CD1c-positive myeloid dendritic cell (primary cell): ENCODE data around the gene MCRIP2.

Experiments
- DNase-seq: peaks from one replicate; pipeline ENCODE4 v3.0.0-alpha.2; 2016; ENCODE audit errors: extremely low spot score

Gene MCRIP2

DNA sequence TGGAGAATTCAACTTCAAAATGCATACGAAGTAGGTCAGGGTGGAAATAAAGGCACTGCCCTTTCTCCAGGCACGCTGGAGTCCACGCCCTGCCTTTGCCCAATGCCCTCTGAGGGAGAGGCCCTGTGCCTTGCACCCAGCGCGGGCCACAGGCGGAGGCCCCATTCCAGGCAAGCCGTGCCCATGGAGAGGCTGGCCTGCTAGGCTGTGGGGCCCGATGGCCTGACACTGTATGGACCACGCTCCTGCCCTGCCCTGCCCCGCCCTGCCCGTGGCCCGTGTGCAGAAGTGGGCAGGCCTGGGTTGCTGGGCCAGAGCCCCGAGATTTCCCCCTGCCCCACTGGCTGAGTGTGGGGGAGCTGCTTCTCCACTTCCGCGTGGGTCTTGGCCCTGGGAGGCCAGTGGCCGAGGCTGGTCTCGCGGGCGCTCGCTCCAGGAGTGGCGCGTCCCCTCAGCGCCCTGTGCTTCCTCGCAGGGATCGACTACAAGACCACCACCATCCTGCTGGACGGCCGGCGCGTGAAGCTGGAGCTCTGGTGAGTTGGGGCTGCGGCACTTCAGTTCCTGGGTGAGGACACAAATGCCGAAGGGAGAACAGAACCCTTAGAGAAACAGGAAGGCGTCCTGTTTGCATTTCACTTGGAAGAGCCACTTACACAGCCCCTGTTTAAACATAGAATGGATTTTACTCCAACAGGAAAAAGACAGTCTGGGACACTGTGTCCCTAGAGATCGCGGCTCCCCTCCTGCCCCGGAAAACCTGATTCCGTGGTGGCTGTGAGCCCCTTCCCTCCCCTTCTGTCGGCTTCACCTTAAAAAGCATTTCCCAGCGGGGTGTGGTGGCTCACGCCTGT is 24.7 kb upstream of the MCRIP2 start:
- no peak for DNase-seq

DNA sequence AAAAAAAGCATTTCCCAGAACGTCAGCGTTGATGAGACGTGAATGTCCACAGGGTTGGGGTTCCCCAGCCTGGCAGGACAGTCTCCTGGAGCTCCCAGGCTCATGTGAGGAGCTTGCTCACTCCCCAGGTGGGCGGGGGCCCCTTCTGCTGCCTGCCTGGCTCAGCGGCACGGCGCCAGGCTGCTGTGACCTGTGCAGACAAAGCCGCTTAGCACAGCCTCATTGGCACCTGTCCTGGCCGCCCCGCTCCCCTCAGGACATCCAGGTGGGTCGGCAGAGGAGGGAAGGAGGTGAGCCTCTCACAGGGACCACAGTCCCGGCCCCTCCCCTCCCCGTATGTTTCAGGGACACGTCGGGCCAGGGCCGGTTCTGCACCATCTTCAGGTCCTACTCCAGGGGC is 23.8 kb upstream of the MCRIP2 start:
- DNase-seq, result no peak

DNA sequence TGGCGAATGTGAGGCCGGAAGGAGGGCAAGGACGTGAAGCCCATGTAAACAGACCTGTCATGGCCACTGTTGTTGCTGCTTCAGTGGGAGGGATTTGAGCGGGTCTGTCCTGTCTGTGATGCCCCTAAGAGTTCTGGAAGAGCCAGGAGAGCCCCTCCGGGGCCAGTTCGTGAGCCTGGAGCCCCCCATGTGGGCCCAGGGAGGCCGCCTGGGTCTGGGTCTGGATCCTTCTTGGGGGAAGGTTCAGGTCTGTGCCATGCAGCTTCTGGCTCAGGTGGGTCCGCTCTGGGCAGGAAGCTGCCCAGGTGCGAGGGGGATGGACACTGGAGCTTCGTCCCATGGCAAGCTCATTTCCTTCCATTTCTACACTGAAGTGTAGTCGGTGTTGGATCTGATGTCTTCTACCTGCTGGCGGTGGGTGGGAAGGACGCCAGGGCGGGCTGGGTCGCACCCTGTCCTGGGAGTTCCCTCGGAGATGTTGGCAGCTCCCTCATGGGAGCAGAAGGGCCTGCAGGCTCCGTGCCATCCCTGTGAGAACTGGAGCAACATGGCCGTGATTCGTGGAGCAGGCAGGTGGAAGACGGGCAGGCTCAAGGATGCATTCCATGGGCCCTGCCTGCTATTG is 22.0 kb upstream of the MCRIP2 start:
- no peak for DNase-seq

DNA sequence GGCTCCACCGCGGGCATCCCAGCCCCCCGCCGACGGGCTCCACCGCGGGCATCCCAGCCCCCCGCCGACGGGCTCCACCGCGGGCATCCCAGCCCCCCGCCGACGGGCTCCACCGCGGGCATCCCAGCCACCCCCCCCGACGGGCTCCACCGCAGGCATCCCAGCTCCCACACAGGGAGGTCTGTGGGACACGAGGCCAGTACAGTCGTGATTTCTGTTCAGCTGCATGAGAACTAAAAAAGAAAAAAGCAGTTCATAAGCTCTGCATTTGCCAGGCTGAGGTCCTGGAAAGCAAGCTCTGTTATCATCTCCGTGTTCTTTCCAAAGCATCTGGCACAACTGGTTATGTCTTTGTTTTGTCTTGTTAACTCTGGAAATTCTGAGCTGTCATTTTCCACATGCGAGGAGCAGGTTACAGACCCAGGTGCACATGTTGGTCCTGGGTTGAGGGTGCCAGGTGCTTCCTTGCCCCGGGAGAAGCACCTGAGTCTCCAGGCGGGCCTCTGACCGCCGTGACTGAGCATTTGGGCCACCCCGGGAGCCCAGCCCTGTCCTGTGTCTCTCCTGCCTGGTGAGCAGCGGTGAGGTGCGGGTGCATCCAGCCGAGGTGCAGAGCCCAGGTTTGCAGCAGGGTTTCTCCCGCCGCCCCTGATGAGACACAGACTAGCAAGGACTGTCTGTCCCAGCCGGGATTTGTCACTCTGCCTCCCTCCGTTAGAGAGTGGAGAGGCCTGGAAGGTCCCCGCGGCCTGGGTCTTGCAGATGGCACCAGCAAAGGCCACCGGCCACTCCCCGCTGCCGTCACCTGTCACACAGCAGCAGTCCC is 20.7 kb upstream of the MCRIP2 start:
- no peak for DNase-seq

DNA sequence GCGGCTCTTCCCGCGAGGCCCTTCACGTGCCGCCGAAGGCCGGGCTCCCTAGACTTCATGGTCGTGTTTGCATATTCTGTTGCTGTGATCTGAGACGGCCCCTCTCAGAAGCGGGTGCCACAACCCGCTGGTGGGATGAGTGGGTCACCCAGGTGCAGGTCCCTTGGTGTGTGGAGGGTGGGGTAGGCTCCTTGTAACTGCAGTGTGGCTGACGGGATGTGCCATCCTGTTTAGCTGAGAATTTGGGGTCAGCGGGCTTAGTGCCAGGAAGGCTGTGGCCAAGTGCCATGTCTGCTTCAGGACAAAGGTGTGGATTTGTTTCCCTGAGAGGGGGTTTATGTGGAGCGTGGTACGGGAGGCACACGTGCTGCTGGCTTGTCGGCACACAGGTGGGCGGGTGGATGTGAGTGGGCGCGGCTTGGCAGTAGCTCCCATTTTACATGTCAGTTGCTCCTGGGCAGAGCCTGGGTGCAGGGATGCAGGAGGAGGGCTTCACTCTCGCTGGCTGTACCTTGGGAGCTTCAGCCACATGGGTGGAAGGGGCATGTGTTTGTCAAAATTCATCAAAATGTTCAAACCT is 20.0 kb upstream of the MCRIP2 start:
- no peak for DNase-seq

DNA sequence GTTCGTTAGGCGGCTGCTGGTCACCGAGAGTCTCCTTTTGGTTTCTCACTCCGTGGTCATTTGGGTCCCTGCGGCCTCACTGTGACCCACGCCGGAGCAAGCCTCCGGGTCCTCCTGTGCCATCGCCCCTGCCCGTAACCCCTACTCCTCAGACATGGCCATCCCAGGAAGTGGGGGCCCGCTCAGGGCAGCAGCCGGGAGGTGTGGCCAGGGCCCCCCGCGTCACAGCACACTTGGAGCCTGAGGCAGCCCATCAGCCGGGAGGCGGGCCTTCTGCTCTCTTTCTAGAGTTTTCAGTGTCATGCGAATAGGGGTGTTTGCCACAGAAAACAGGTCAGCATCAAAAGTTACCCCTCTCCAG is 18.7 kb upstream of the MCRIP2 start:
- no peak for DNase-seq

DNA sequence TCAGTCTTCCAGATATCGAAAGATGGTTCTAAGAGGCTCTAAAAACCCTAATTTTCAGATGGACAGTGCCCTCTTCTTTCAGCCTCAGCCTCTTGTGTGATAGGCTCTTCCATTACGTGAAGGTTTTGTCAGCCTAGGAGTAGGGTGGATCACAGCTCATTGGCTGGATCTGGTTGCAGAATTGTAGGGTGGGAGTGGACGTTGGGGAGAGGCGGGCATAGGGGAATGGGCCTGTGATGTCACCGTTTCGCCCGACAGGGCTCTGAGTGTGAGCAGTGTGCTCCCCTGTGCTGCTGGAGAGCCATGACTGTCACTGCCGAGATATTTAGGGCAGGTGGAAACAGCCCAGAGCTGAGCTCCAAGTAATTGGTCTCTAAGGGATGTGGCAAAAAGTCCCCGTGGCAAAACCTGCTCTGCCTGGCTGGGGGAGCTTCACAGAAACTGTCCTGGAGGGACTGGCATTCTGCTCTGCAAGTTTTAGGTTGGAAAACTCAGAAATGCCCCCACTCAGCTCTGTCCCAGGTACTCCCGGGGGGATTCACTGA is 17.0 kb upstream of the MCRIP2 start:
- DNase-seq, result no peak

DNA sequence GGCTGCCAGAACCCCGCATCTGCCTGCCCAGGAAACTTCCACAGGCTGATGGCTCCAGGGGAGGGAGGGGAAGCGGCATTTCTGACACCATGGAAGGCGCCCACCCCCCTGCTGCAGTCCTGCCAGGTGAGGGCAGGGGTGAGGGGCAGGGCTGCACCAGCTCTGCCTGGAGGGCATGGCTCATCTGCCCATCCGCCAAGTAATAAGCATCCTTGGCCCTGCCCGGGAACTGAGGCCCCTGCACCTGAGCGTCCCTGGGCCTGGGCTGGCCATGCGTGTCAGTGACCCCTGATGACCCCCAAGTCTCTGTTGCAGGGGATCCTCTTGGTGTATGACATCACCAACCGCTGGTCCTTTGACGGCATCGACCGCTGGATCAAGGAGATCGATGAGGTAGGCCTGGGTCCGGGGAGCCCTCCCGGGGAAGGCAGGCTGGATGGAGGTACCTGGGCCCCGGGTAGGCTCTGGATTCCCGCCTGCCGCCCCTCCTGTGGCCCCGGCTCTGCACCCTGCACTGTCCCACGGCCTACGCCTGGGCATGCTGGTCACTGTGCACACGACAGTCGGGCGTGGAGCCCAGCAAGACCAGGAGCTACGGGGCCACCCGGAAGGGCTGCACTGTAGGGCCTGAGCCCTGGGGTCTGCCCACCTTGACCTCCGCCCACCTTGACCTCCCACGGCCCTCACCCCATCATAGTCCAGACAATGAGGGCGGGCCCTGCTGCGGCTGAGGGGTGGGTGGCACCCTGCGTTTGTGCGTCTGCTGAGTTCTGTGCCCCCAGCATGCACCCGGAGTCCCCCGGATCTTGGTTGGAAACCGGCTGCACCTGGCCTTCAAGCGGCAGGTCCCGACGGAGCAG is 16.3 kb upstream of the MCRIP2 start:
- DNase-seq, result no peak

DNA sequence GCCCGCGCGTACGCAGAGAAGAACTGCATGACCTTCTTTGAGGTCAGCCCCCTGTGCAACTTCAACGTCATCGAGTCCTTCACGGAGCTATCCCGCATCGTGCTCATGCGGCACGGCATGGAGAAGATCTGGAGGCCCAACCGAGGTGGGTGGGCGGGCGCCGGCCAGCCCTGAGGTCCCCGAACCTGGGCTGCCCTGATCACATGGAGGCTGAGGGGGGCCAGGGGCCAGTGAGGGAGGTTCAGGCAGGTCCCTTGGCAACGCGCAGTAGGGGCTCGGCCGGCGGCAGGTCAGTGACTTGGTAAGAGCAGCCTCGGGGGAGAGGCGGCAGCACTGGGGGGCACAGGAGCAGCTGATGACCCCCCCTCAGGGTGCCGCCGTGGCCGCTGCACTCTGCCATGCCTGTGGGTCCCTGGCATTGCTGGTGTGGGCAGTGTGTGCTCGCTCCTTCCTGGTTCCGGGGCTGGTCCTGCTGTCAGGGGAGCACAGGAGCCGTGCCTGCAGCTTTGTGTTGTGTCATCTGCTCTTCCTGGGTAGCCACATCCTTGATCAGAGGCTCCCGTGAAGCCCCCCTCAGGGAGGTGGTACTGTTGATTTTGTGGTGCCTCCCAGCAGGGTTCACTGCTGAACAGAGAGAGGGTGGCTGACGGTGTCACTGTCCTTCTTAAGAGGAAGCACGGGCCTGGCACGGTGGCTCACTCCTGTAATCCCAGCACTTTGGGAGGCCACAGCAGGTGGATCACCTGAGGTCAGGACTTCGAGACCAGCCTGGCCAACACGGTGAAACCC is 15.5 kb upstream of the MCRIP2 start:
- no peak for DNase-seq

DNA sequence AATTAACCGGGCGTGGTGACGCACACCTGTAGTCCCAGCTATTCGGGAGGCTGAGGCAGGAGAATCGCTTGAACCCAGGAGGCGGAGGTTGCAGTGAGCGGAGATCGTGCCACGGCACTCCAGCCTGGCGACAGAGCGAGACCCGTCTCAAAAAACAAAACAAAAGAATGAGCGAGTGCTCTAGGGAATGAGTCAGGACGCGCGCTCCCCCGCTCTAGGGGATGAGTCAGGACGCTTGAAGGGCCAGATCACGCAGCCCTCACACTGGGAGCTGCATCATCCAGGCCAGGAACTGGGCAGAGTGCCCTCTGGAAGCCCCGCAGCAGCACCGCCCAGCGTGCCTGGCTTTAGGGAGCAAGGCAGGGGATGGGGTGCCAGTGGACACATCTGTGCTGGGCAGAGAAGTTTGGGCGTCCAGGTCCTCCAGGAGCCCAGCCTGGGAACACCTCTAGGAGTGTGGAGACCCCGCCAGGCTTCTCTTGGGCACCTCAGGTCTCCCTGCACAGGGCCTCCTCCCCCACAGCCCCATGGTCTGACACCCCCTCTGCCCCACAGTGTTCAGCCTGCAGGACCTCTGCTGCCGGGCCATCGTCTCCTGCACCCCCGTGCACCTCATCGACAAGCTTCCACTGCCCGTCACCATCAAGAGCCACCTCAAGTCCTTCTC is 14.7 kb upstream of the MCRIP2 start:
- DNase-seq, result no peak

DNA sequence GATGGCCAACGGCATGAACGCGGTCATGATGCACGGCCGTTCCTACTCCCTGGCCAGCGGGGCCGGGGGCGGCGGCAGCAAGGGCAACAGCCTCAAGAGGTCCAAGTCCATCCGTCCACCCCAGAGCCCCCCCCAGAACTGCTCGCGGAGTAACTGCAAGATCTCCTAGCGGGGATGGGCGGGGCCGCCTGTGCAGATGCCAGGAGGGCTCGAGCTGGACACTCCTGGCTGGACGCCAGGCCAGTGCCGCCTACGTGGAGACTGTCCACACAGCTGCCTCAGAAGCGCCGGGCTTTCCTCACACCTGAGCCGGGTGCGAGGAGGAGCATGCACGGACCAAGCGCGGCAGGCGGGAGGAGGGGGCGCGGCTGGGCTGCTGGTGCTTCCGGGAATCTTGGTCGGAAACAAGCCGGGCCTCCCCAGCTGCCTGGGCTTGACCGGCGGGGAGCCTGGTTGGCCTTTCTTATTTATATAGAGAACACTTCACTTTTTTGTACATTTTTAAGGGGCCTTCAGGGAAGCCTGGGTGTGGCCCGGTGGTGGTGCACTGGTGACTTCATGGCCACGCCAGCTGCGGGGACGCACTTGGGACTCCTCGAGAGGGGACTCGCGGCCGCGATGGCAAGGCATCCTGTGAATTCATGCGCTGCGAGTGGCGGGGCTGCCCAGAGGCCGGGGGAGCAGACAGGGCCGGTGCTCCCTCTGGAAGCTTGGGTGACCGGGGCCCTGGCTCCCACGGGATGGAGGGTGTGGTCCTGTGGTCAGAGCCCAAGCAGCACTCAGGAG is 14.0 kb upstream of the MCRIP2 start:
- no peak for DNase-seq

DNA sequence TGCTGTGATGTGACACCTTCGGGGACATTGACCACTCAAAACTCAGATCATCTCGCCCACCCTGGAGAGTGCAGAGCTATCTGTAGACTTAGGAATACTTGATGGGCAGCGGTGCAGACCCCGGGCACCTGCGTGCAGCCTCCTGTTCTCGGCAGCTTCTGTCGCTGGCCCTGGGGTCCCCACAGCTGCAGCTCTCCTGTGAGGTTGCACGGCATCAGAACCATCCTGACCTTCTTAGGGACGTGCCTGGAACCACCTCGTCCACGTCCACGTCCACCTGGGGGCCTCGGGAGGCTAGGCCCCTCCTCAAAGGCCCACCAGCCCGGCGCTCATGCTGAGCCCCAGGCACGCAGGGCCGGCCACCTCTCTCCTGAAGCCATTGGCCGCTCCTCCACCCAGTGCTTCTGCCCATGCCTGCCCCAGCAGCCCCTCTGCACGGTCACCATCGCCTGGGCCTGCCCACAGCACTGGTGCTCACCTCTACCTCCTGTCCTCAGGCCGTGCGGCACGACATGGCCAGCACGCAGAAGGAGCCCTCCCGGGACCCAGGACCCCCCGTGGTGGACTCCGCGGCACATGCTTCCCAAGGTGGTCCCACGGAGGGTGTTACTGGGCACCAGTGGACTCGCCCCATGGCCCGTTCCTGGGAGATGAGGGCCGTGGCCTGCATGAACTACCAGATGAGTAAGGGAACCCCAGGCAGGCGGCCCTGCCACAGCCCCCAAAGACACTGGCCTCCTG is 13.1 kb upstream of the MCRIP2 start:
- DNase-seq, result no peak

DNA sequence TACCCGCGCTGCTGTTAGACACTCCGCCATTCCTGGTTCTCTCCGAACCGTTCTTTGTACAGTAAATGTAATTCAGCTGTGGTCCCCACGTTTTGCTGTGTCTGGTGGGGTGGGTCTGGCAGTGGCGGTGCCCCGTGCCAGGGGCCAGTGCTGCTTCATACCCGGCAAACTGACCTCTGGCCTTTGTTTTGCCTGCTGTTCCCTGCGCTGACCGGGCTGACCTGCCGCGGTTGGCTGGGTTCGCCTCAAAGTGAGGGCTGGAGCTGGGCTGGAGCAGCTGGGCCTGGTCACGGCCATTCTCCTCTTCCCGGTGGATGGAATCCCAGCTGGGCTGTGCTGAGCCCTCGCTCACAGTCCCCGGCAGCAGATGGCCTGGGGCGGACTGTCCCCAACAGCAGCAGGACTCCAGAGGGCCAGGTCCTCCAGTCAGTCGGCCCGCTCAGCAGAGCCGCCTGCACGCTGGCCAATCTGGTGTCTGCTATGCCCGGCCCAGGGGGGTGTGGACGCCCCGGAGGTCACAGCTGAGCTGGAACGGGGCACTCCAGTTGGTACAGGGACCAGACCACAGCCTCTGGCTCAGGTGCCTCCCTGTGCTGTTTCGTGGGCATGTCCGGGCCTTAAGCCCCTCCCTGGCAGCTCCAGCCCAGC is 12.3 kb upstream of the MCRIP2 start:
- DNase-seq, result no peak

DNA sequence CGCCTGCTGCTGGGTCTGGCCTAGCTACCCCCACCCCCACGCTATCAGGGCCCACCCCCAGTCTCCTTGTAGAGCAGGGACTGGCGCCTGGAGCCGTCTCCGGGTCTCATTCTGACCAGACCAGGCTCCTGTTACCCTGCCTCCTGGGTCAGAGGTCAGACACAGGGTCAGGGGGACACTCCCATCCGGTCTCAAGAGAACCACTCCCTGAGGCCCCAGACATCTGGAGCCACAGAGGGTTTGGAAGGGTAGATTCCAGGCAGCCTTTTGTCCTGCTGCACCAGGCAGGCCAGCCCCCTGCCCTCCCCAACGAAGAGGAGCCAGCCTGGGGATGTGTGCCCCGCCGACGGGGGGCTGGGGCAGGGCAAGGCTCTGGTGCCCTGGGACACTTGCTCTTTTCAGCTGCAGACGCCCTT is 11.8 kb upstream of the MCRIP2 start:
- DNase-seq, result no peak

DNA sequence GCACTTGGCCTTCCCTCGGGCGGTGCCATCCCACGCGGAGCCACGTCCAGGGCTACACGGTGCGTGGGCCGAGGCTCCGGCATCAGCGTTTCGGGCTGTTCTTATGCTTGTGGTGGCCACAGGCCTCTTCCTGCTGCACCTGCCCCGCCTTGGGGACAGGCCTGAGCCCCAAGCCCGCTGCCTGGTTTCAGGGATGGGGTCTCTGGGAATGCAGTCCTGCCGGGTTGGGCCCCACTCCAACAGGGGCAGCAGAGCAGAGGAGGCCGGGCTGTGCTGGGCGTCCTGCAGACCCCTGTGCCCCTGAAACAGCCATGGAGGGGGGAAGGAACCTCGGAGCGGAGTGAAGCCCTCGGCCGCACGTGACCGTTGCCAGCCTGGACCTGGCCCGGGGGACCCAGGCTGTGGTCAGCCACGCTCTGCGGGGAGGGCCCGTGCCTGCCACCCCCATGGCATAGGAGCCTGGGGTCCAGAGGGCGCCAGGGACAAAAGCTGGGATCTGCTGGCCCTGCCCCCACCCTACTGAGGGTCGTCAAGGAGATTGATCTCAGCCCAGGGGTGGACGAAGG is 11.3 kb upstream of the MCRIP2 start:
- peak; percentile 23 for DNase-seq

DNA sequence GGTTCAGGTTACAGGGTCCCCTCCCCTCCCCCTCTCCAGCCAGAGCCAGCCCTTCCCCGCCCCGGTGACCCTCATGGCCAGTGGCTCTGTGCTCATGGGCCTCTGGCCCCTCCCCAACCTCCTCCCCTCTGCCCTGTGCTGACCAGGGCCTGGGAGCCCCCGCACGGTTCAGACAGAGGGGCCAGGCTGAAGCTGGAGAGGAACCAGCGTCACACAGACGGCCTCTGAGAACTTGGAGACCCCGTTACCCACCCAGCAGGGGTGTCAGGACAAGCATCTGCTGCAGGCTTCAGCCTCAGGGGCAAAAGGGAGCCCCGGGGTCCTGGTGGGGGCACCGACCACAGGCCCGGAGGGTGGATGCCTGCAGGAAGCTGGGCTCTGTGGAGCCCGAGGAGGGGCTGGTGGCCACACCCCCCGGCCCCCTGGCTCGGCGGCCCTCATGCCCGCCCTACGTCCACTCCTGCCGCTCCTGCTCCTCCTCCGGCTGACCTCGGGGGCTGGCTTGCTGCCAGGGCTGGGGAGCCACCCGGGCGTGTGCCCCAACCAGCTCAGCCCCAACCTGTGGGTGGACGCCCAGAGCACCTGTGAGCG is 10.7 kb upstream of the MCRIP2 start, which contains the start of gene WFIKKN1:
TSS of gene WFIKKN1 (plus strand) at position 171 of the 591 bp plus-strand sequence. CDS start at position 440, 269 bp downstream.
- no peak for DNase-seq
